KG1 (cell line): ENCODE results near the gene SLC26A1.
"Not testable (repeated sequence)": the region's sequence is repeated elsewhere in the genome, so short reads cannot be mapped to it uniquely, and the experiment has no call there.

Source experiments
- DNase-seq: peaks from one replicate; lab custom pipeline; 2025; lab: John Stamatoyannopoulos, UW

The SLC26A1 gene

DNA sequence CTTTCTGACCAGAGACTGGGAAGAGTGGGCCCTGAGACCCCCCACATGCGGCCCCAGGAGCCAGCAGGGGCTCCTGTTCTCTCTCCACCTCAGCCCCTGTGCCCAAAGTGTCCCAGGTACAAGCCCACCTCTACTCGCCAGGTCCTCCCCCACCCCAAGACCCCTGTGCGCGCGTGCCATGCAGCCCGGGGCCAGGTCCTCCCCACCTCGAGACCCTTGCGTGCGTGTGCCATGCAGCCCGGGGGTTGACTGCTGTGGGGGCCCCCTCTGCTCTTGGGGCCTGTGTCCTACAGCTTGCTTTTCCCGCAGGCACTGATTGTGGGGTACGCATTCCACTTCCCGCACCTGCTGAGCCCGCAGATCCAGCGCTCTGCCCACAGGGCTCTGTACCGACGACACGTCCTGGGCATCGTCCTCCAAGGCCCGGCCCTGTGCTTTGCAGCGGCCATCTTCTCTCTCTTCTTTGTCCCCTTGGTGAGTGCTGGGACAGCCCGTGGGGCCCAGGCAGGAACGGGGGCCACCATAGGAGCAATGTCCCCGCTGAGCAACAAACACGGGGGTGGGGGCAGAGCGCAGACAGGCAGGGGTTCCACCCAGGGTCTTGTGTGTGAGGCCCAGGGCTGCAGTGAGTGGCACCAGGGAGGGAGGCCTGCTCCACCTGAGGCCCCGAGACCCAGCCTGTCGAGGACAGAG lies 40.2 kb downstream of the SLC26A1 start:
- DNase-seq = no peak

DNA sequence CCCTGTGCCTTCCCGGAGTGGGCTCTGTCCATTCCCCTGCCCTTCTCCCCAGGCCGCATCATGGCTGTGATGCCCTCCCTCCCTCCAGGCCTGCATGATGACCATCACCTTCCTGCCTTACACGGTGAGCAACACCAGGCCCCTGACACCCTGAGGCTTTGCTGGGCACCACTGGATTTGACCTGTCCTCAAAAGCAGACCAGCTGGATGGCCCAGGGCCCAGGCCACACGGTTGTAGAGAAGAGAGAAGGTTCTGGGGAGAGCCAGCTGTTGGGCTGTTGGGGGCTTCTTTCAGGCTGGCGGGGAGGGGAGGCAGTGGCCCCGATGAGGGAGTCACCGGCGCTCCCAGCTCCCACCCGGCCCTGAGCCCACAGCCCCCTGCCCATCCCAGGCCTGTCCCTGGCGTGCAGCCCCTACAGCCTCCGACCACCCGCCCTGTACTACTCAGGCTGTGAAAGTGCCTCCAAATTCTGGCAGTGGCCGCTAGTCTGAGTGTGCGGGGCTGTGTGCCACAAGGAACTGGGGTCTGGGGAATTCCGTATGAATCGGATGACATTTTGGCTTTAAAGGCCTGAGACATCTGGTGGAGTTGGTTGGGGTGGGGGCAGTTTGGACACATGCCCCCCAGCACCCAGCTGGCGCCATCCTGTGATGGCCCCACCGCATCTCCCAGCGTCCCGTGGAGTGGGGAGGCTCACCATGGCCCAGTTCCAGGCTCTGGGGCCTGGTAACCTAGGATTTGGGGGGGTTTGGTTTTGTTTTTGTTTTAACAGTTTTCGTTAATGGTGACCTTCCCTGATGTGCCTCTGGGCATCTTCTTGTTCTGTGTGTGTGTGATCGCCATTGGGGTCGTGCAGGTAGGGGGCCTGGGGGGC lies 41.4 kb downstream of the SLC26A1 start:
- no peak for DNase-seq

DNA sequence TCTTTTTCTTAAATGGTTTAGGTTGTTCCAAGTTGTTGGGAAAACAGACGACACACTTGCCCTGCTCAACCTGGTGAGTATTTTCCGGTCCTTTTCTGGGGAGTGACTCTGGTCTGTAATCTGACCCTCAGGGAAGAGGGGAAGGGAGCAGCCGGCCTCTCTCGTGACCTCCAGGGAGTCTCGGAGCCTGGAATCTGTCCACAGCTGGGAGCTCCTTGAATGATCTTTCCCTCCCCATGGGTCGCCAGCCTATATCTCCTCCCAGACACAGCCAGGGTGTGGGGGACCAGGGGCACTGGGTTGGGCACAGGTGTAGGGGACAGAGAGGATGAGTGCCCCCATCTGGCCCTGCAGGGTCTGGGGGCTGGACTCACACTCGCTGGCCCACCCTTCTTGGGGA lies 42.0 kb downstream of the SLC26A1 start:
- DNase-seq = no peak

DNA sequence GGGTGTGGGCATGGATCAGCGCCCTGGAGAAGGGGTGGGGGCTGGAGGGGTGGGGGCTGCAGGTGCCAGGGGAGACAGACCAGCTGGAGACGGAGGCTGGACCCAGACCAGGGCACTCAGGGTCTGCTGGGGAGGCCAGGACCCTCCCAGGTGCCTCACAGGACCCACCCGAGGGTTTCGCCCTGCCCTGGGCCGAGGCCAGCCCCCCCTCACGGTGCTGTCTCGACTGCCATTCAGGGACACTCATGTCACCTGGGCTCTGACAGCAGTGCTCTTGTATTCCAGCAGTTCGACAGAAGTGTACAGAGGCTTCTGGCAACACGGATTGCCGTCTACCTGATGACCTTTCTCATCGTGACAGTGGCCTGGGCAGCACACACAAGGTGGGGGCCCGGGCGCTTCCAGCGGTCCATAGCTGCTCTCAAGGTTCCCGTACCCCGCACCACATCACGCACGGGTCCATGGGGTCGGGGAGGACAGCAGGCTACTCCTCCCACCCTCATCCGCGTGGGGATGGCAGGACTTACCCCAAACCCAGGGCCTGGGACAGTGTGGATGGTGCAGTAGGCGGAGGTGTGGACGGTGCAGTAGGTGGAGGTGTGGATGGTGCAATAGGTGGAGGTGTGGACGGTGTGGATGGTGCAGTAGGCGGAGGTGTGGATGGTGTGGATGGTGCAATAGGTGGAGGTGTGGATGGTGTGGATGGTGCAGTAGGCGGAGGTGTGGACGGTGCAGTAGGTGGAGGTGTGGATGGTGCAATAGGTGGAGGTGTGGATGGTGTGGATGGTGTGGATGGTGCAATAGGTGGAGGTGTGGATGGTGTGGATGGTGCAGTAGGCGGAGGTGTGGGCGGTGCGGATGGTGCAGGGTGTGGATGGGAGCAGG lies 42.8 kb downstream of the SLC26A1 start:
- DNase-seq = no peak

DNA sequence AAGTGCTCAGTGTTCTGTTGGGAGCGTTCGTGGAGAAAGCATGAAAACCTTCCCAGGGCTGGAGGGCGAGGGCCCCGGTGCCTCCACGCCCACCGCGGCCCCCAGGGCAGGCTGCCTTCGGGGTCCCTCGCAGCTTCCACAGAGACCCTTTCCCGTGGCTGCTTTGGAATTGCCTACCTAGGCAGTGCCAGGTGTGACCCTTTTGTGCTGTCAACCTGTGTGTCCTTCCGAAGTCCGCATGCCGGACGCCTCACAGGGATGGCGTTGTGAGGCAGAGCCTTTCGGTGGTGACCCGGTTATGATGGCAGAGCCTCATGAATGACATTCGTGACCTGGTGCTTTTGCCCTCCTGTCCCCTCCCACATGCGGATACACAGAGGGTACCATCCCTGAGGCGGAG lies 43.5 kb downstream of the SLC26A1 start:
- DNase-seq = no peak

DNA sequence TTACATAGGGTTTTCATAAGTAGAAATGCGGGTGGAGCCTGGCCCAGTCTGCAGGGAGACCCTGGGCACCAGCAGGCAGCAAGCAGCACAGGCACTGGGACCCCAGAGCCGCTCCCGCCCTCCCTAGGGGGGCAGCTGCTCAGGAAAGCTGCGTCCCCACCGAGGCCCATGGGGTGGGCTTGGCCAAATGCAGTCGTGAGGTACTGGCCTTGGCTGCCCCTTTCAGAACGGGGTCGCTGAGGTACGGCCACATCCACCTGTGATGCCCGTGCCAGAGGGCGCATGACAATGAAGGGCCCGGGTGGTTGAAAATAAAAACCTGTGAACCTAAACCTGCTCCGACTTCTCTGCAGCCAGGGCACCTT lies 44.3 kb downstream of the SLC26A1 start:
- no peak for DNase-seq

DNA sequence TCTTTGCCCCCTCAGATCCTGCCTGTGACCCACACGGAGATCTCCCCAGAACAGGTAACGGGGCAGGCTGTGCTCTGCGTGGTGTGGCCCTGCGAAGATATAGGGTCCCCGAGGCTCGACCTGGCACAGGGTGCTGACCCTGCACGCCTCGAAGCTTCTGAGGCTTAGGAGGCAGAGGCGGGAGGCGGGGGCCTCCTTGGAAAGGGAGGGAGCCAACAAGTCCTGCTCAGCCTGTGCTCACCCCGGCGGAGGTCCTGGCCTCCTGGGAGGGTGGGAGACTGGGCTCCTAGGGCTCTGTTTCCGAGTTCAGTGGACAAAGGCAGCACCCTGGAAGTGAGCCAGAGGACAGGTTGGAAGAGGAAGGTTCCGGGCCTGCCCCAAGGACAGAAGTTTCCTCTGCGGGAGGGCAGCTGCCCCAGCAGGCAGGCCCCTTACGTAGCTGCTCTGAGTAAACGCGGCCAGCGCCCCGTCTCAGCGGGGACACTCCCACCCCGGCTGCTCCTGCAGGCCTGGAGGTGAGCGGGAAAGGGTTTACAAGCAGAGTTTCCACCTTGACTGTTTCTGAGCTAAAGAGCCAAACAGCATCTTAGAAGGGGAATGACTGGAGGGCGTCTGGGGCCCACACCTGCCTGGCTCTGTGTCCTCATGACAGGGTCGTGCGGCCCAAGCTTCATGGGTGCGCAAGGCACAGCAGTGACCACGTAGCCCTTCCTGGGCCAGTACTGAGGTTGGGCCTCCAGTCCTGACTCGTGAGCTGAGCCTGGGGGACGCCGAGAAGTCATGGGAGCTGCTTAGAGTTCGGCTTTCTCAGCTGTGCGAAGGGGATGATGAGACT lies 44.9 kb downstream of the SLC26A1 start:
- DNase-seq = no peak

DNA sequence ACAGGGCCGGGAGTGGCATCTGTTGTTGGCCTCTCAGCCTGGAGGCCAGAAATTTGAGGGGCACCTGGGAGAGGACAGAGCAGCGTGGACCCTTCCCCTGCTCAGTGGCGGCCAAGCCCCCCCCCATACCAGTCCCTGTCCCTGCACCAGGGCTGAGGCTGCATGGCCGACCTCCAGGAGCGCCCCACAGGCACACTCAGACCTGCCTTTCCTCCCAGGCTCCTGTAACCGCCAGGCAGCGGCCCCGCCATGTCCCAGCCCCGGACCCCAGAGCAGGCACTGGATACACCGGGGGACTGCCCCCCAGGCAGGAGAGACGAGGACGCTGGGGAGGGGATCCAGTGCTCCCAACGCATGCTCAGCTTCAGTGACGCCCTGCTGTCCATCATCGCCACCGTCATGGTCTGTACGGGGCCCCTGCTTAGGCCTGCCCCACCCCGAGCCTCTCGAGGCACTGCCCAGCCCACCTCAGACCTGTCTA lies 45.7 kb downstream of the SLC26A1 start:
- DNase-seq = no peak

DNA sequence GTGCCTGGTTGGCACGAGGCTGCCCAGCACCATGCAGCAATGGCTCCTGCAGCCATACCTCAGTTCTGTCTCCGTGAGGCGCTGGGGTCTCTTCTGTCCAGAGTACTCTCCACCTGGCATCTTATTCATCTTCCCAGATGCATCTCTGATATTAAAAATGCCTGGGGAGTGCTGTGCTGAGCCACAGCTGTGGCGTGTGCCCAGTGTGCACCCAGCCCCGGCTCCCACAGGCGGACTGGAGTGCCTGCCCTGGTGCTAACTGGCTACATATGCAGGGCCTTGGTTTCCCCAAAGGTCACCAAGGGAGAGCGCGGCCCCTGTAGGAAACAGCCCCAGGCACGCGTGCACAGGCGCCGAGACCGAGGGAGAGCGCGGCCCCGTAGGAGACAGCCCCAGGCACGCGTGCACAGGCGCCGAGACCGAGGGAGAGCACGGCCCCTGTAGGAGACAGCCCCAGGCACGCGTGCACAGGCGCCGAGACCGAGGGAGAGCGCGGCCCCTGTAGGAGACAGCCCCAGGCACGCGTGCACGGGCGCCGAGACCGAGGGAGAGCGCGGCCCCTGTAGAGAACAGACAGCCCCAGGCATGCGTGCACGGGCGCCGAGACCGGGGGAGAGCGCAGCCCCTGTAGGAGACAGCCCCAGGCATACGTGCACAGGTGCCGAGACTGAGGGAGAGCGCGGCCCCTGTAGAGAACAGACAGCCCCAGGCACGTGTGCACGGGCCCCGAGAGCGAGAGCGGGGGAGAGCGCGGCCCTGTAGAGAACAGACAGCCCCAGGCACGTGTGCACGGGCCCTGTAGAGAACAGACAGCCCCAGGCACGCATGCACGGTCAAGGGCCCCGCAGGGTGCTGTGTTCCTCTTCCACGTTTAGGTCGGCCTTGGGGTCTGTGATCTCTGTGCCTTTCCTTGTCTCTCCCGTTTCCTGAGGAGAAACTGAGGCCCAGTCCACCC lies 46.4 kb downstream of the SLC26A1 start:
- no peak for DNase-seq

DNA sequence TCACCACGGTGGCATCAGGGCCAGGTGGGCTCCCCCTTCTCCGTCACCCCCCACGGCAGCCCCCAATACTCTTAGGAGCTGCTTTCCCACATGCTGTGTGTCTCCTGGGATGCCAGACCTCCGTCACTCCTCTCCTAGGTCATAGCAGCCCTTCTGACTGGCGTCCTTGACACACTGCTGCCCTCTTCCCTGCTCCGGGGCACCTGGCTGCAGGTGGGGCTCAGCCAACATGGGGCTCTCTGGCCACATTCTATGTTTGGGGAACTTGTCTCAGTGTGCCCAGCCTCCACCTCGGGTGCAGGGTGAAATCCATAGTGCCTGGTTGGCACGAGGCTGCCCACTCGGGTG lies 47.1 kb downstream of the SLC26A1 start:
- DNase-seq = no peak

DNA sequence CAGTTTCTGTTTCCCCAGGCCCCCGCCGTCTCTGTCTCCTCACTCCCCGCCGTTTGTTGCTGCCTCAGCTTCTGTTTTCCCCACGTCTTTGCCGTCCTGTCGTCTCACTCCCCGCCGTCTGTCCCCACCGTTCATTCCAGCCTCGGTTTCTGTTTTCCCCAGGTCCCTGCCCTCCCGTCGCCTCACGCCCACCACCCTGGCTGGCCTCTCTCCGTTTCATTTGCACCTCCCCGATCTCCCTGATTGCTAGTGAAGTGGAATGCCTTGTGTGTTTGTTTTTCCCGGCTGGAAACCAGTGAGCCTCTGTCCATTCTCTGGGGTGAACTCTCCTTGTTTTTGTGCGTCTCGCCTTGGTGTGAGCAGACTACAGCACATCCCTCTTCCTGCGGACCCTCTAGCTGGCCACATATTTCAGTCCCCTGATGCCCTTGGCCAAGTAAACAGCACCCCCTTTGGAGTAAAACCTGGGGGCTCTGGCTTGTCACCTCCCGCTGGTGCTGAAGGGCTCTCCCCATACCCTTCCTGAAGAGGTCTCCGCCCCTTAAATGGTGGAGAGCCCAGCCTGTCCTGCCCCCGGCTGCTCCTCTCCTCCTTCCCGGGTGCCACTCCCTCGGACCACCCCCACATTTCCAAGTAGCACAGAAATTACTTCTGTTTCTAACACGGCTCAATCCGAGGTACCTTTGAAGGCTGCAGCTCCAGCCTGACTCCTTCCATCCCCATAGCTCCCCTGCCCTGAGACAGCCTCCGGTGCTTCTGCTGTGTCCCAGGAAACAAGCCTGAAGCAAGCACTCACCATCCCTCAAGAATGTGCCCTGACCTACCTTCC lies 47.7 kb downstream of the SLC26A1 start:
- no peak for DNase-seq

DNA sequence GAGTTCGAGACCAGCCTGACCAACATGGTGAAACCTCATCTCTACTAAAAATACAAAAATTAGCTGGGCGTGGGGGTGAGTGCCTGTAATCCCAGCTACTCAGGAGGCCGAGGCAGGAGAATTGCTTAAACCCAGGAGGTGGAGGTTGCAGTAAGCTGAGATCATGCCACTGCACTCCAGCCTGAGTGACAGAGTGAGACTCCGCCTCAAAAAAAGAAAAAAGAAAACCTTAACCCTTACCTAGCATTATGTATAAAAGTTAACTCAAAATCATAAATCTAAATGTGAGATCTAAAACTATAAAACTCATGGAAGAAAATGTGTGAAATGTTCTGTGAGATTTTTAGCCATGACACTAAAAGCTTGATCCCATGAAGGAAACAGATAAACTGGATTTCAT lies 53.7 kb downstream of the SLC26A1 start:
- not testable (repeated sequence) for DNase-seq
